HG03439 (cell line): Measurements from ENCODE around the gene ARHGAP28.

Experiments
- ATAC-seq: cut with Tn5 transposase; IDR thresholded peaks from one replicate; pipeline ENCODE4 v1.9.1; 2021; ENCODE audit warnings: mild to moderate bottlenecking, moderate library complexity; ENCODE audit not compliant: unreplicated experiment

Gene ARHGAP28

DNA sequence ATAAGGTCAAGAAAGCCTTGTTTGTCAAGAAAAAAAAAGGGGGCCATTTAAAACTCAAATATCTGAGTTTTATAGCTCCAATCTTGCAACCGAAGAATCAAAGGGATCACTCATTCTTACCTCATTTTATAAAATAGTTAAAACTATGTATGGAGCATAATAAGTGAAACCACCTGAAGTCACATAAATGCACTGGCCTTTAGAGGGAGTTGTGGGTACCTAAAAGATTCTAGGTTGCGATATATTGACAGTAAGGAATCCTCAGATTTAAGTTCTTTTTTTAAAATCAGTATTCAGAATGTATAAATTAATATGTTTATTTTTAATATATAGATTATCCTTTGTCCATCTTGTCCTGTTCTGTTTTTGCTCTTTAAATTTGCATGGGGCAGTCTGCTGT is 3.4 kb downstream of the ARHGAP28 start:
- ATAC-seq: no peak

DNA sequence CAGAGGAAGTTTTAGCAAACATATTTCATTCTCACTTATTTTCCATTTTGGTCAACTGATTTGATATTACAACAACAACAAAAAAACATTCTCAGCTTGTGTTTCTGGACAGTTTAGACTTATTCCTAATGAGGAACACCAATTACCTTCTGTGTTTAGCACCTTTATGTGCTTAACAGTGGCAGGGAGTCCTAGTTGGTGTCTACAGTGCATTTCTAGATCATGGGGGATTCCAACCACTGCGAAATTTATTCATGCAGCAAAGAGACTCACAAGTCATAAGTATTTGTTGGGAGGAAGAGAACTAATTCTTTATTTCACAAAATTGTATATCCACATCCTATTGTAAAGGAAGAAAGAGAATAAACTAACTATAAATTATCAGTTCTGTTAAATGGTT is 4.2 kb downstream of the ARHGAP28 start:
- no peak for ATAC-seq

DNA sequence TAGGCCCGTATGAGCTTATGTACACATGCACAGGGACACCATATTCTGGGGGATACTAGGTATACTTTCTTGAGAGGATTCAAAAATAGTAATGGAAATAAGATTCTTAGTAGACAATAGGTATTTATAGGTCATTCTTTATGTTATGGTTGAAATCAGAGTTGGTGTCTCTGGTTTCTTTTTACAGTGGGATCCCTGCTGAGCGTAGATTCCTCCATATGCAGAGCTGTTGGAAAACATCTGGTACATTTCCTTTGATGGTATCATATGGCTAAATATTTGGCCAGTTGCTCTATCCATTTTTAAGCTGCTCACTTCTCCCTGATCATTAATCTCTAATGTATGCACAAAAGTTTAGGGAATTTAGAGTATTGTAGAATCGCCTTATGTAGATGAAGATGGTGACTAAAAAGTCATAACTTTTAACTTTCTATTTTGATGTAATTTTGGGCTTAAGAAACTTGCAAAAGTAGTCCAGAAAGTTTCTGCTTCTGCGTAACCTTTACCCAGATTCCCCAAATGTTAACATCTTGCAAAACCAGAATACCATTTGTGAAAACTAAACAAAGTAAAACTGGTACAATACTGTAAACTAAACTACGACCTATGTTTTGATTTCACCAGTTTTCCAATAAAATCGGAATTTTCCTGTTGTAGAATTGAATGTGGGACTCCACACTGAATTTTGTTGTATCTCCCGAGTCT is 5.4 kb downstream of the ARHGAP28 start:
- ATAC-seq: no peak

DNA sequence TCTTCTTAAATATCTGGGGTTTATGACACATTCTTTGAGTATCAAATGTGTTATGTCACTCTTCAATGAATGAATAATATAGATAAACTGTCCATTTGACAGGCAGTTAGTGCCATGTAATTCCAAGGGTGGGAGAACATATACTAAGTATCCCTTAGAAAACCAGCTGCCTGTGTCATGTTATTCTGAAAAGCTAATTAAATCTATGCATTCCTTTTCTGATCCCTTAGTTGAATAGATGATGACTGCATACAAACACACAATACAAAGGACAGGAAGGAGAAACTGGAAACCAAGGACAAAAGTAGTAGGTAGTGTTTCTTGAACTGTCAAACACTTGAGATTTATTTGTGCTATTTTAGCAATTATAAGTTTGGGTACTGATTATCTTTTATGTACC is 8.3 kb downstream of the ARHGAP28 start:
- ATAC-seq: no peak

DNA sequence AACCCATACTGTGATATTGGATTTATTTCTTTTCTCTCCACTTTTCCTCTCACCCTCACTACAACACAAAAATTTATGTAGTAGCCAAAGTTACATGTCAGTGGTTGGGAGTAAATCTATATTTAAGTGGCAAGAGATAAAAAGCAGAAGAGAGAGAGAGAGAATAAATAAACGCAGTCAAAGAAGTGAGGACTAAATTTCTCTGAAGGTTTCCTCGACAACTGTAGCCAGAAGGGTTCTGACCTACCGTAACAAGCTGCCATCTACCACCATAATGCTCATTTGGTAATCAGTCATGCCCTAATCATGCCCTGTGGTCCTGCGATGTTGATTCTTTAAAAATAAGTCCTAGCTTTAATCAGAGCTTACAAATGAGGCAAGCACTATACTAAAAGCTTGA is 9.1 kb downstream of the ARHGAP28 start:
- no peak for ATAC-seq

DNA sequence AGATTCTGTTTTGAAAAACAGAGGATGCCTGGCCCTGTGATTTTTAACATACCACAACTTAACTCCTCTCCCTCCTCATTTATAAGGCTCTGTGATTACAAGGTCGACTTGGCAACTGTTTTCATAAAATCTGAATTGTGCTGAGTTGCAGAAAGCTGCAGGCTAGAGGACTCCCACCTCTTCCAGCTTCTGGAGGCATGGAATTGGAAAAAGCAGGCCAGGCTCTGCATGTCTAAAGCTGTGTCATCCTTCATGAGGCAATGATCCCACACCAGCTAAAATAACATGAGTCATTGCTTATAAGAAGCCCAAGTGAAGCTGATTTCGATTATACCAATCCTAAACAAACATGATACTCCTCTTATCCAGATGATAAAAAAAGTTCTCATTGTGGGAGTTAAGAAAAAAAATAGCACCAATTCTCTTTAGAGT is 11.7 kb downstream of the ARHGAP28 start:
- ATAC-seq: no peak

DNA sequence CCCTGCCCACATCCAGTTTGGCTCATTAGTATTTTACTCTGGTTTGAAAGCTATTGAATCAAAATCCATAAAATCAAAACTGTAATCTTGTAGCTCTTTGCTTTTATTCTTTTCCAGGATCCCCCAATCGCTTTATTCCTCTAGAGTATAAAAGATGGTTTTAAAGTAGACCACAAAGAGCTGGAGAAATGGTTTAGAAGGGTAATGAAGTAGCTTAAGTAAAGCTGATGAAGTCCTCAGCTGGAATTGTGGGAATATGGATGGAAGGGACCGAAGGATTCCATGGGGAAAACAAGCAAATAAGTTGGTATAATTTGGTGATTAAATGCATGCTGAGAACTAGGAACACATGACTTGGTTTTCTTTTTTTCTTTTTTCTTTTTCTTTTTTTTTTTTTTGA is 12.3 kb downstream of the ARHGAP28 start:
- ATAC-seq: no peak

DNA sequence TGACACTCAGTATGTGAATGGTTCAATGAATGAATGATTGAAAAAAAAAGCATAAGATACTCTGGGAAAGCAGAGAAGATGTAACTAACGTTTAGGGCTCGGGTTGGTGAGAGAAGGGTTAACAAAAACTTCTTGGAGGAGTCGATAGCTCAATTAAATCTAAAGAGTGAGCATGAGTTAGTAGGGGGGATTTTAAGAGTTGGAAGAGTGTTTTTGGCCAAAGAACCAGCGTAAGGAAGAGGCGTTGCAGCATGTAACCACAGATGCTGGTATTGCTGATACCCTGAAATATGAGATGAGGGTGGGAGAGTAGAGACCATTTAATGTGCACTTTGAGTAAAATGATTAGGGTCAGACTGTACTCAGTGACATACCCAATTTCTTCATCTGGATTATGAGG is 14.5 kb downstream of the ARHGAP28 start:
- ATAC-seq: no peak

DNA sequence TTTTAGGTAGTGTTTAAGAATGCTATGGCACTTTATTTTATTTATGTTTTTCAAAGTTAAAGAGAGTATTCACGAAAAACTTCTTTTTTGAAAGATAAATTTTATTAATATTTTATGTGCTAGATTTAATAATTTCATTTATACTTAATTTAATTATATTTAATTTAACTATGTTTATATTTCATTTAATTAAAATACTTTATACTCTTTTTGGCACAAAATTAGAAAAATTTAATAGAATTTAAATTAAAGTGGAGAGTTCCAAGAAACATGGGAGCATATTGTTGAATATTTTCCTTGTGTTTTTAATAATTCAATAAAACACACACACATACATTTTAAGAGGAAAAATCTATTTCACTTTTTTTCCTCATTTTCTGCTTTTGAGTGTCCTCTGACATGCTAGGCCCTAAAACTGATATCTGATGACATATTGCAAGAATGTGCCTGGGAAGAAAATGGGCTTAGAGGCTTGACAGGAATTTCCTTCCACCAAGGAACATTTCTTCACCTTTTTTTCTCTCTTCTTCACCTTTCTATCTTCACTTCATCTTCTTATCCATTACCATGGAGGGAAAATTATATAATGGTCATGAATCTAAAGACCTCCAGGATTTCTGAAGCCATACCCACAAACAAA is 15.4 kb downstream of the ARHGAP28 start:
- ATAC-seq: no peak

DNA sequence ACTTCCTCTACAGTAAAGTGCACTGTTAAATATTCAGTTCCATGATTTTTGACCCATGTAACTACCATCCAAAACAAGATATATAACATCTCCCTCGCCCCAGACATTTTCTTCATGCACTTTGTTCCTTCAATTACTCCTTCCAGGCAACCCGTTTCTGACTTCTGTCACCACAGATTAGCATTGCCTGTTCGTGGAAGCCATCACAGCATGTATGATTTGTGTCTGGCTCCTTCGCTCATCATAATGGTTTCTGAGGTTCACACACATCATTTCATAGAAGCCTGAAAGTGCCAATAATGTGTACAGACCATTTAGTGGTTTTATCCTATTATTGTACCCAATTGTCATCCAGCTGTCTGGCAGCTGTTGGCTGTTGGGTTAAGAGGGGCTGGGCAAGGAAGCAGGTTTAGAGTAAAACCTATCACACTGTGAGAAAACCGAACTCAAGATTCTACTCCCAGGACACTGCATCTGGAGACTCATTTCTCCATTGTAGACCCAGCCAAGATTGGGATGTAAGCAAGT is 16.1 kb downstream of the ARHGAP28 start:
- ATAC-seq: no peak

DNA sequence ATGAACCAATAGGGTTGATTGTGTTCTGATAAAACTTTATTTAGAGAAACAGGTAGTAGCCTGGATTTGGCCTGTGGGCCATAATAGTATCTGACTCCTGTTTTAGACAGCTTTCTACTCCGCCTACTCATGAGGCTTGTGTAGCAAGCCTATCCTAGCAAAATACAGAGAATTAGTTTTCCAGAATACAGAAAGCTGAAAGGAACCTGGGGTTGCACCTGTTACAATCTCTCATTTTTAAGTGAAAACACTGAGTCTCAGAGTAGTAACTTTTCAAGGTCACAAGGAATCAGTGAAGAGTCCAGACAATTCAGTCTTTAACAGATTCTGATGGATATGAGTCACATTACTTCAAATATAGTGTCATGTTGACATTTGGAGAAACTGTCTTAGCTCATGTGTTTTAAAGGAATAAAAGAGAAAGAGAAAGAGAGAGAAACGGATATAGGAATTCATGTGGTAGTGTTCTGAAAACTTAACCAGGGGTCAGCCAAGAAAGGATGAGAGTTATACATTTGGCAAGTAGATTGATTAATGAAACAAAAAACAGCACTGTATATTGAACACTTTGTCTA is 17.0 kb downstream of the ARHGAP28 start:
- no peak for ATAC-seq

DNA sequence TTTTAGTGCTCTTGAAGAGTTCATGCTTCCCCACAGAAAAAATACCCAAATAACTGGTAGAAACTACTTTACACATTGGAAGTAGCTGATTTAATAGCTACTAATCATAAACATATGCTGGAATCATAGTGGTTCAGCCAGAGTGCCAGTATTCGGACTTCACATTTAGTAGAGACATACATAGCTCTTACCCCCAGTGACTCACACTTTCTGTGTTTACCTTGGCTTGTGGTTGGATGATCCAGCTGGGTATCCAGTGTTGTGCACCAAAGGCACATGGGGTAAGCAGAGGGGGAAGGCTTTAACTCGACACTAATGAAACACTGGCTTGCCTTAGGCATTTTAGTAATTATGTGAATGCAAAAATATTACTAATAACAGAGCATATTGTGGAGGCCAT is 18.1 kb downstream of the ARHGAP28 start:
- no peak for ATAC-seq

DNA sequence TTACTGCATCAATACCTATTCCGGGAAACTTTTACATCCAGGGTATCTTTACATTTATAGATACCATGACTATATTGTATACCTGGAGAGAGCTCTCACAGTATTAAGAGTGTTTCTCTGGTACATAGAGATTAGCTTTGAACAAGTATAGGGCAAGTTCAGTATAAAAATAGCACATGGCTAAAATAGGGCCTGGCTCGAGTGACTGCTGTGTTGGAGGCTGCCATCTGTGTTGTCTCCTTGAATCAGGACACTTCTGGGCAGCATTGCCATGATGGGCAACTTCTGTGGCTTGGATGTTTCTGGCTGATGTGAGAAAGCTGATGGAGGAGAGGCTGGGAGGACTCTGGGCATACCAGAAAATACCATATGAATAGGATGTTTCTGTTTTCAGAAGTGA is 18.7 kb downstream of the ARHGAP28 start:
- no peak for ATAC-seq

DNA sequence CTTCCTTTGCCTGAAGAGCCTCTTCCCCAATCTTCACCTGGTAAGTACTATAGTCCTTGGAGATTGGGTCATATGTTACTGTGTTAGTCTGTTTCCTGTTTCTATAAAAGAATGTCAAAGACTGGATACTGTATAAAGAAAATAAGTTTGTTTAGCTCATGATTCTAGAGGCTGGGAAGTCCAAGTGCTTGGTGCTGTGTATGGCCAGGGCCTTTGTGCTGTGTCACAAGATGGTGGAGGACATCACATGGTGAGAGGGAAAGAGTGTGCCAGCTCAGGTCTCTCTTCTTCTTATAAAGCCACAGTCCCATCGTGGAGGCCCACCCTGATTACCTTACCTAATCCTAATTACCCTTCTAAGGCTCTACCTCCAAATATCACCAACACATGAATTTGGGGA is 20.9 kb downstream of the ARHGAP28 start:
- no peak for ATAC-seq

DNA sequence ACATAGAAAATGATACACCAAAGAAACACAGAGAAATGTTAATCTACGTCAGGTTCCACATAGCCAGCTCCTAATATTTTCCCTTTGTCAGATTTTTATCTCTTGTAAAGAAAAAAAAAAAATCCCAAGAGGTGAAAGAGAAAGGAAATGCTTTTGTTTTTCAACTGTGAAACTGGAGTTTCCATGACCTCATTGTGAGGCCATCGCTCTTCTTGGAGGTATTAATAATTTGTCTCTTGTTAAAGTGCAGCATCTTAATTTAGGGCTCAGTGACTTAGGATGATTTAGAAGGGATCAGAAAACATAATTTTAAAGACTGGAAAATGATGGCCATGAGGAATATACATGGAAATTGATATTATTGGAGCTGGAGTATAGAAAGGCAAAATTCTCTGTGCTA is 21.7 kb downstream of the ARHGAP28 start:
- ATAC-seq: no peak

DNA sequence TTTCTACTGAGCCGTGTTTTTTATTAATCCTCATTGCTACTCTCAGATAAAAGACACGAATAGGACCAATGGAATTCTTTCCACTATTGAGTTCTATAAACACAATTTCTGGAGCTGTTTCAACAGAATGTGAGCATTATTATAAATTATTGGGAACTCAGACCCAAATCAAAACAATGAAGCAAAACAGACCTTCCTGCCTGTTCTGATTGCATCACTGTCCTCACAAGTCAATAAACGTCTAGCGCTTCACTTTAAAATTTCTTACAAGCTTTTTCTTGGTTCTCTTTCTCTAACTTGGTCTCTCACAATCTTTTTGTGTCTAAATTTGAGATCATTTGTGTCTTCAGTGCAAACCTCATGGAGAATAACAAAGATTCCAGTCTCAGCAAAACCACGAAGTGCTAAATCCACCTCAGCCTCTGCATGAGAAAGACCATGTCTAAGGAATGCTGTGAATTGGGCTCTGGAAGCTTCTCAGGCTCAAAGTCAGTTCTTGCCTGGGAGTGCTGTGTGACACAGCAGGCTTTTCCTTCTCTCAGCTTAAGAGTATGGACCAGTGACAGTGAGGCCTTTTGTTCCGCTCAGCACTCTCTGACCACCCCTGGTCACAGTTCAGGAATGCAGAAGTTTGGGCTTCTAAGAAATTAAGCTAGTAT is 22.8 kb downstream of the ARHGAP28 start:
- no peak for ATAC-seq

DNA sequence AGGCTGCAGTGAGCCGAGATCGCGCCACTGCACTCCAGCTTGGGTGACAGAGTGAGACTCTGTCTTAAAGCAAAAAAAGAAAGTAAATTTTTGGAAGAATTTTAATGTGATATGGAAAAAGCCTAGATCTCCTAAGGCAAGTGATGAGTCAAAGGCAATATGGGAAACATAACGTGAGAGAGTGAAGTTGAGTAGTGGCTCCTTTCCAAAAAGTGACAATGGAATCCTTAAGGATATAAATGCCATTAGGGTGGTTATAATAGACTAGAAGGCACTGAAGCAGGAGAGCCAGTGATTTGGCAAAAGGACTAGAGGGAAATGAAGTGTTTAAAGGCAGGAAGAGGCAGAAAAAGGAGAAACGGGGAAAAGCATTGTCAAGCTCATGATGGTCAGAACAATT is 25.6 kb downstream of the ARHGAP28 start:
- no peak for ATAC-seq

DNA sequence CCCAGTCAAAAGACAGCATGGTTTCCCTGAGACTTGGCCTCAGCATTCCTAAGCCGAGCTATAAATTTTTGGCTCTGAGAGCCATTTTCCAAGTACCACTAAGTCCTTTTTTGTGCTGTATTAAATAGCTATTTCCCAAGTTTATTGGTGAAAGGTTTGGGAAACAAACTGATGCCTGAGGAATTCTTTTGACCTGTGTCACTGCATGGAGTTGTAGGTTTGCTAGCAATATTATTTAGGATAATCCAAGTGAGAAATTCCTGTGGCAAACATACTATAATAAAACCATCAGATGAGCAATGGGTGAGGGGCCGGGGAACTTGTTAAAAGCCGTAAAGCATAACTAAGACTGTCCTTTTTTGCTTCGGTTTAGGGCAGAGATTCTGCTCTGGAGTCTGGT is 28.4 kb downstream of the ARHGAP28 start:
- no peak for ATAC-seq

DNA sequence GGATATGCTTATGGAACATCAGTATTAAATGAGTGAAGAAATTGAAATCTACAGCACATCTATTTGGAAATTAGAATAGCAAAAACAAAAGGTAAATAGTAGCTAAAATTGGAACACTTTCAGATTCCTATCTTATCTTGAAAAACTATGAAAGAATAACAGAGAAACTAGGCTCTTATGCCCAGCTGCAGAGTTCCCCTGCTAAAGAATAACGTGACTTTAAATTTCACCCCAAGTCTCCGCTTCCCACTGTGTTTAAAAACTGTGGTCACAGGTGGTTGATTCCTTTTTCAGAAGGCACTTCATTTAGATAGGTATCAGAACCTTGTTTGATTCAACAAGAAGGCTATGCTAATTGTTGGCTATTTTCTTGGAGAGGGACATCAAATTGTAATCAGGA is 30.1 kb downstream of the ARHGAP28 start:
- no peak for ATAC-seq

DNA sequence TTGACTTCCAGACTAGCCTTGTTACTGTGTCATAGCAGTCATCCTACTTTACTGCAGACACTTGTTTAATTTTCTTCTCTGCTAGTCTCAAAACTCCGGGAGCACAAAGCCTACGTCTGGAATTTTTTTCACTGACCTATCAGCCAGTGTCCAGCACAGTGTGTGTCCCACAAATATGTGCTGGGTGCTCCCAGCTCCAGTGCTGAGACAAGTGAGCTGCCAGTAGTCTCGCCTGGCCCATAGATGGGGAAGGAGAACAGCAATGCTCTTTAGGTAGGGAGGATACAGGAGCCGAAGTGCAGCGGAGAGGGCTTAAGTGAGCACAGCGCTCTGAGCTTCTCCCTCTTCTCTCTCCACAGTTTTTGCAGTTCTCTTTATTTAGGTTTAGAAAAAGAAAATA is 34.0 kb downstream of the ARHGAP28 start:
- no peak for ATAC-seq

DNA sequence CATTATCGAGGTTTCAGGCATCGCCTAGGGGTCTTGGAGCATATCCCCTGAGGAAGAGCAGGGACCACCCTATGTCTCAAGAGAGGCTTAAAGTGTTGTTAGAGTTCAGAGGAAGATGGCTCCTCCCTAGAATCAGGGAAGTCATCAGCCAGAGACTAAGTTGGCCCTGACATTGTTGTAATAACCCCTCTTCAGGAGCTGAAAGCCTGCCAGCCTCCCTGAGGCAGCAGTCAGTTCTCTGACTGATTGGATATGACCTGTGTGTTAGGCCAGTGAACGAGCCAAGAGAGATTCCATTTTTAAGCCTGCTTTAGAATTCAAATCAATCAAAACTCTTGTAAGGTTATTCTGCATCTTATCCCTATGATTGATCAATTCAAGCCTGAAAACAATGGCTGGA is 34.9 kb downstream of the ARHGAP28 start:
- ATAC-seq: no peak

DNA sequence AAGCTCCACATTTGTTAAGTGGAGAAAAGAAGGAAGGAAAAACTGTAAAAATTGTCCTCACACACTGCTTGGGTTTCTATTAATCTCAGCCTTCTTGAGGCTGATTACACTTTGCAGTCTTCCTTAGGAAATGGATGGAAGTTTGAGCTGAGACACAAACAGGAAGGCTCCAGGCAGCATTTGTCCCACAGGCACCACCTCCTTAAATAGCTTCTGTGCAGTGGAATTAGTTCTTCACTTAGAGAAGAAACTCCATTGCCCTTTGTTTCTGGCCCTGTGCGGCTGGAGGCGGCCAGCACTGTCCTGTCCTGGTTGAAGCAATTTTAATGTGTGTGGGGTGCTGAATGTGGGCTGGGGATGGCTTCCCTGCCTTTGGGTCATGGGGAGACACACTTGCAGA is 44.3 kb downstream of the ARHGAP28 start:
- ATAC-seq: no peak
